Common myeloid progenitor, CD34-positive (primary cell): ENCODE data around the gene SEMA5A.

Source experiments
- CTCF ChIA-PET: fragments of 350-600 bp; sonication (Branson Sonifier 250); formaldehyde crosslinking; loops from one replicate; lab custom pipeline; 2021; ENCODE audit warnings: antibody characterized with exemption; lab: Charles Lee
- POLR2A ChIA-PET: fragments of 350-600 bp; sonication (Branson Sonifier 250); formaldehyde crosslinking; loops from one replicate; lab custom pipeline; 2021; ENCODE audit warnings: antibody characterized with exemption; lab: Charles Lee
- DNase-seq, 3 donors: peaks; one replicate each; pipeline versions ENCODE4 v3.0.0 to v3.0.0-alpha.2; 2013
- H3K27ac ChIP-seq, 2 experiments: 1 replicate in 1 of 2; 2 replicates in 1 of 2; pipeline ENCODE4 v1.7.0; 2013; ENCODE audit warnings: inconsistent platforms in 2 of 2, low read length in 2 of 2, mild to moderate bottlenecking in 2 of 2, low read depth in 1 of 2, moderate library complexity in 1 of 2; ENCODE audit not compliant: severe bottlenecking in 2 of 2, insufficient read depth in 1 of 2, poor library complexity in 1 of 2
- H3K27me3 ChIP-seq, 5 experiments: replicated peaks in 2 of 5; 1 replicate in 3 of 5; 2 replicates in 2 of 5; pipeline versions ENCODE4 v1.6.1 to v1.7.0; 2013; ENCODE audit warnings: low read length in 4 of 5, mild to moderate bottlenecking in 2 of 5, moderate library complexity in 2 of 5, inconsistent platforms in 1 of 5; ENCODE audit not compliant: insufficient read depth in 5 of 5, control insufficient read depth in 4 of 5
- H3K36me3 ChIP-seq, 4 experiments: 1 replicate in 2 of 4; 2 replicates in 2 of 4; pipeline versions ENCODE4 v1.6.1 to v1.7.0; 2013; ENCODE audit warnings: low read length in 3 of 4, control low read depth in 1 of 4, mild to moderate bottlenecking in 1 of 4; ENCODE audit not compliant: control insufficient read depth in 4 of 4, insufficient read depth in 4 of 4
- H3K4me1 ChIP-seq, 4 experiments: 1 replicate in 3 of 4; 2 replicates in 1 of 4; pipeline versions ENCODE4 v1.6.1 to v1.7.1; 2013; ENCODE audit warnings: low read length in 3 of 4, mild to moderate bottlenecking in 3 of 4, control low read depth in 1 of 4, inconsistent platforms in 1 of 4, moderate library complexity in 1 of 4; ENCODE audit not compliant: control insufficient read depth in 4 of 4, insufficient read depth in 4 of 4; ENCODE audit errors: control extremely low read depth in 1 of 4
- H3K4me3 ChIP-seq, 7 experiments: 1 replicate in 4 of 7; 2 replicates in 3 of 7; pipeline versions ENCODE4 v1.5.1 to v1.7.0; 2013; ENCODE audit warnings: mild to moderate bottlenecking in 7 of 7, low read length in 6 of 7, moderate library complexity in 6 of 7, inconsistent platforms in 2 of 7, low read depth in 2 of 7, control low read depth in 1 of 7; ENCODE audit not compliant: insufficient read depth in 4 of 7, control insufficient read depth in 1 of 7; ENCODE audit errors: extremely low read depth in 1 of 7
- H3K9me3 ChIP-seq, 5 experiments: 1 replicate in 4 of 5; 2 replicates in 1 of 5; pipeline versions ENCODE4 v1.6.1 to v1.7.1; 2013; ENCODE audit warnings: low read length in 4 of 5, mild to moderate bottlenecking in 2 of 5, inconsistent platforms in 1 of 5, low read depth in 1 of 5, moderate library complexity in 1 of 5; ENCODE audit not compliant: control insufficient read depth in 4 of 5, insufficient read depth in 2 of 5; ENCODE audit errors: control extremely low read depth in 1 of 5
- WGBS: methylation state at CpG from one replicate; pipeline ENCODE4 v1.1.5; 2013; ENCODE audit not compliant: insufficient coverage; 5-methylcytosine and 5-hydroxymethylcytosine counted together

SEMA5A gene

DNA sequence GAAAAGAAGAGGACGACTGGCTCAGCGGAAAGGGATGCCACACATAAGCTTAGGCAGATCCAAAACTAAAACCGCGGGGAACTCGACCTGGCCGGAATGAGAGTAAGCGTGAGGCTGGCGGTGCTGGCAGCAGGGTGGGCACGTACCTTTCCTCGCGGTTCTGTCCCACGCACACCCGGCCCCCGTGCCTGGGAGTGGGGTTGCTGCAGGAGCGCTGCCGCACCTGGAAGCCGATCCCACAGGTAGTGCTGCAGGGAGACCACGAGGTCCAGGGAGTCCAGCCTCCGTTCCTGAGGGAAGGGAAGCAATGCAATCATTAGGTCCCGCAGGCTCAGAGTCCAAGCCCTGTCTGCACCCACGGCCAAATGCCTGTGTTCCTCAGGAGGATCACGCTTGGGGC is 427.0 kb downstream of the SEMA5A start:
- CTCF ChIA-PET, result no interaction called here
- Histone ChIP-seq H3K27me3 (peaks cover 0 to 12% (median 0%) of the 10 kb centered on the region in 5 experiments), H3K4me1 (no peaks in the 10 kb centered on the region), H3K9me3 (peaks cover 0 to 5% (median 0%) of the 10 kb centered on the region in 5 experiments), H3K4me3 (no peak overlapping the region), H3K36me3 (no peaks in the 10 kb centered on the region), H3K27ac (no peak overlapping the region)
- POLR2A ChIA-PET, result no interaction called here
- DNase-seq, result no peak
- WGBS, result 90% methylated on average over 22 of the region's 22 CpGs

DNA sequence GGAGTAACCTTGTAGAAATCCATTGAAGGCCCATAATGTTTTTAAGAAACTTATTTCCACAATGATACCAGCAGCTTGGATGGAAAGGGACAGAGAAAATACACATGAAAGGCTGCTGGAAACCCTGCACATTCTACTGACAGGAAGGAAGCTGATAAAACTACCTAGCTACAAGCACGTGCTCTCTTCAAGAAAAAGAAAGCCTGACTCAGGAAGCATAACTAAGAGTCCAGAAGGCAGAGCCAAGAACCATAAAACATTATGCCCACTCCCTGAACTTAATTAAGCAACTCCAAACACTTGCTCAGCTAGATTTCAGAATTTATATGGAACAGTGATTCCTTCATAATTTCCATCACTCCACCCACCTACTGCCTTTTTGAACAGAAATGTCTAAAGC is 430.8 kb downstream of the SEMA5A start:
- H3K27me3 ChIP-seq, result peaks cover 0 to 6% (median 0%) of the 10 kb centered on the region in 5 experiments
- no peak overlapping the region for H3K27ac ChIP-seq
- DNase-seq, result no peak
- H3K4me3 ChIP-seq, result no peak overlapping the region
- no peaks in the 10 kb centered on the region for H3K36me3 ChIP-seq
- 0% methylated on average over 1 of the region's 1 CpG for WGBS
- CTCF ChIA-PET, result interaction anchor here (1.5 to 2.3 kb wide), 2 partner anchors 9 to 10 kb away, joined by 5 to 7 read pairs; no protein-coding TSS in a partner anchor
- POLR2A ChIA-PET, result no interaction called here
- H3K4me1 ChIP-seq, result no peaks in the 10 kb centered on the region
- peaks cover 0 to 5% (median 0%) of the 10 kb centered on the region in 5 experiments for H3K9me3 ChIP-seq

DNA sequence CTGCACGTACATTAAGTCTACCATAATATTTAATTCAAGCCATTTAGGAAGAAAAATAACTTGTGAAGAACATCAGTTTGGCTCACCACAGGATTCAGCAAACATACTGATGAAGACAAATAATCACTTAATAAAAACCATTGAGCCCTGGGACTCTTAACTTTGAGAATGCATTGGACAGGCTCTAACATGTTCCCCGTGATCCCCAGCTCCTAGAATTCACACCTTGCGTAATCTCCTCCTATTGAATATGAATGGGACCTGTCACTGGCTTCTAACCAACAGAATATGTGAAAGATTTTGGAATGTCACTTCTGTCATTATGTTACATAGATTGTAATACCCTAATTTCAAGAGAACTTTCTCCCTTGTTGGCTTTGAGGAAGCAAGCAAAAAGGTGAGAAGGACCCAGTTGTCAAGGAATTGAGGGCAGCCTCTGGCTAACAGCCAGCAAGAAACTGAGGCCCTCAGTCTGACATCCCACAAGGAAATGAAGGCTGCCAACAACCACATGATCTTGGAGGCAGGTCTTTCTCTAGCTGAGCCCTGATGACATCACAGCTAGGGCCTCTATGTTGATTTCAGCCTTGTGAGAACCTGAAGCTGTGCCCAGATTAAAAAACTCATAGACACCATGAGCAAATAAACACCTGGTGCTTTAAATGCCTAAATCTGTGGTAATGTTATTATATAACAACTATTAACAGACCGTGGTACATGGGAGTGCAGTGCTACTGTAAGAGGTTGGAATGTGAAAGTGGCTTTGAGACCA is 433.2 kb downstream of the SEMA5A start:
- WGBS, result 86% methylated on average over 1 of the region's 4 CpGs
- ChIA-PET CTCF (no interaction called here), POLR2A (no interaction called here)
- H3K27ac ChIP-seq, result no peak overlapping the region
- peaks cover 0 to 5% (median 0%) of the 10 kb centered on the region in 5 experiments for H3K9me3 ChIP-seq
- no peak for DNase-seq
- H3K4me1 ChIP-seq, result no peaks in the 10 kb centered on the region
- H3K36me3 ChIP-seq, result no peaks in the 10 kb centered on the region
- peaks cover 0 to 2% (median 0%) of the 10 kb centered on the region in 5 experiments for H3K27me3 ChIP-seq
- no peak overlapping the region for H3K4me3 ChIP-seq

DNA sequence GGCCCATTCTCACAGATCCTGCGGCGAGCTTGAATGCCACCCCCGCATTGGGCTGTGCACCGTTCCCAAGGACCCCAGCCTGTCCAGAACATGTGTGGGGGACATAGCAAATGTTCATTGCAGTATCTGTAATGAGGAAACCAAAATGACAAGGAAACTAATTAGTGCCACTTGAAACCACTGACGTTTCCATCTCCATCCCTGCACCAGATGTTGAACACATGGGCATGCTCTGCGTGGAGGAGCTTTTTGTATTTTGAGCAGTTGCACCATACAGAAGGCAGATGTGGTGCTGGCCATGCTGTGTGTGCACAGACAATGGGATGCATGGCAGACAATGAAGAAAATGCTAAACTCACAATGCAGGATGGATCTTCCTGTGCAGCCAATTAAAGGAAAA is 437.7 kb downstream of the SEMA5A start:
- no peak for DNase-seq
- Histone ChIP-seq H3K27ac (no peak overlapping the region), H3K9me3 (no peaks in the 10 kb centered on the region), H3K36me3 (no peaks in the 10 kb centered on the region), H3K4me3 (no peak overlapping the region), H3K4me1 (no peaks in the 10 kb centered on the region), H3K27me3 (peaks cover 0 to 2% (median 0%) of the 10 kb centered on the region in 5 experiments)
- WGBS, result 88% methylated on average over 6 of the region's 6 CpGs
- ChIA-PET CTCF (no interaction called here), POLR2A (no interaction called here)

- H3K36me3 ChIP-seq, result no peaks in the 10 kb centered on the region
- no peak overlapping the region for H3K27ac ChIP-seq
- no peaks in the 10 kb centered on the region for H3K9me3 ChIP-seq
- no peak for DNase-seq
- H3K27me3 ChIP-seq, result peaks cover 0 to 2% (median 0%) of the 10 kb centered on the region in 5 experiments
- ChIA-PET CTCF (interaction anchor here (1.3 kb wide), 1 partner anchor 9 kb away, joined by 7 read pairs; no protein-coding TSS in a partner anchor), POLR2A (no interaction called here)
- no peaks in the 10 kb centered on the region for H3K4me1 ChIP-seq
- no peak overlapping the region for H3K4me3 ChIP-seq
- WGBS, result 83% methylated on average over 1 of the region's 3 CpGs
Observed at GRCh38 chr5:9105851-9106250, 440.0 kb downstream of the SEMA5A start.

- ChIA-PET POLR2A (no interaction called here), CTCF (interaction anchor here (0.6 to 1.3 kb wide), 2 partner anchors 10 to 185 kb away, joined by 3 to 7 read pairs; no protein-coding TSS in a partner anchor)
- Histone ChIP-seq H3K36me3 (no peaks in the 10 kb centered on the region), H3K27me3 (peaks cover 0 to 2% (median 0%) of the 10 kb centered on the region in 5 experiments), H3K4me1 (no peaks in the 10 kb centered on the region), H3K27ac (no peak overlapping the region), H3K4me3 (no peak overlapping the region), H3K9me3 (no peaks in the 10 kb centered on the region)
- 85% methylated on average over 3 of the region's 3 CpGs for WGBS
- no peak for DNase-seq
Observed at GRCh38 chr5:9104571-9105339, 441.1 kb downstream of the SEMA5A start.

- Histone ChIP-seq H3K4me3 (no peak overlapping the region), H3K36me3 (no peaks in the 10 kb centered on the region), H3K27me3 (peaks cover 0 to 2% (median 0%) of the 10 kb centered on the region in 5 experiments), H3K9me3 (no peaks in the 10 kb centered on the region), H3K4me1 (no peaks in the 10 kb centered on the region), H3K27ac (no peak overlapping the region)
- DNase-seq, result no peak
- ChIA-PET POLR2A (no interaction called here), CTCF (no interaction called here)
- no CpG with 5 or more reads among the region's 4 CpGs for WGBS
Observed at GRCh38 chr5:9103290-9103689, 442.6 kb downstream of the SEMA5A start.
